Skin epidermis (tissue), 12 donors: ENCODE data around the gene CIZ1.
A peak's percentile ranks its signal among the peaks of the same experiment; 100 is the strongest.
"Not testable (repeated sequence)": the region's sequence is repeated elsewhere in the genome, so short reads cannot be mapped to it uniquely, and the experiment has no call there.

Experiments used
- H3K27ac ChIP-seq, 21 experiments: fragments of 200-600 bp; sonication (generic) in 11 of 21; one replicate each; pipeline ENCODE4 v1.5.0; 2020; ENCODE audit warnings: mild to moderate bottlenecking in 3 of 21, inconsistent platforms in 2 of 21, moderate library complexity in 2 of 21
- H3K4me3 ChIP-seq, 7 experiments: fragments of 200-600 bp; sonication (generic) in 2 of 7; one replicate each; pipeline ENCODE4 v1.5.0; 2020; ENCODE audit warnings: inconsistent platforms in 2 of 7, mild to moderate bottlenecking in 2 of 7, moderate library complexity in 1 of 7

CIZ1 gene, protein sequence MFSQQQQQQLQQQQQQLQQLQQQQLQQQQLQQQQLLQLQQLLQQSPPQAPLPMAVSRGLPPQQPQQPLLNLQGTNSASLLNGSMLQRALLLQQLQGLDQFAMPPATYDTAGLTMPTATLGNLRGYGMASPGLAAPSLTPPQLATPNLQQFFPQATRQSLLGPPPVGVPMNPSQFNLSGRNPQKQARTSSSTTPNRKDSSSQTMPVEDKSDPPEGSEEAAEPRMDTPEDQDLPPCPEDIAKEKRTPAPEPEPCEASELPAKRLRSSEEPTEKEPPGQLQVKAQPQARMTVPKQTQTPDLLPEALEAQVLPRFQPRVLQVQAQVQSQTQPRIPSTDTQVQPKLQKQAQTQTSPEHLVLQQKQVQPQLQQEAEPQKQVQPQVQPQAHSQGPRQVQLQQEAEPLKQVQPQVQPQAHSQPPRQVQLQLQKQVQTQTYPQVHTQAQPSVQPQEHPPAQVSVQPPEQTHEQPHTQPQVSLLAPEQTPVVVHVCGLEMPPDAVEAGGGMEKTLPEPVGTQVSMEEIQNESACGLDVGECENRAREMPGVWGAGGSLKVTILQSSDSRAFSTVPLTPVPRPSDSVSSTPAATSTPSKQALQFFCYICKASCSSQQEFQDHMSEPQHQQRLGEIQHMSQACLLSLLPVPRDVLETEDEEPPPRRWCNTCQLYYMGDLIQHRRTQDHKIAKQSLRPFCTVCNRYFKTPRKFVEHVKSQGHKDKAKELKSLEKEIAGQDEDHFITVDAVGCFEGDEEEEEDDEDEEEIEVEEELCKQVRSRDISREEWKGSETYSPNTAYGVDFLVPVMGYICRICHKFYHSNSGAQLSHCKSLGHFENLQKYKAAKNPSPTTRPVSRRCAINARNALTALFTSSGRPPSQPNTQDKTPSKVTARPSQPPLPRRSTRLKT

DNA sequence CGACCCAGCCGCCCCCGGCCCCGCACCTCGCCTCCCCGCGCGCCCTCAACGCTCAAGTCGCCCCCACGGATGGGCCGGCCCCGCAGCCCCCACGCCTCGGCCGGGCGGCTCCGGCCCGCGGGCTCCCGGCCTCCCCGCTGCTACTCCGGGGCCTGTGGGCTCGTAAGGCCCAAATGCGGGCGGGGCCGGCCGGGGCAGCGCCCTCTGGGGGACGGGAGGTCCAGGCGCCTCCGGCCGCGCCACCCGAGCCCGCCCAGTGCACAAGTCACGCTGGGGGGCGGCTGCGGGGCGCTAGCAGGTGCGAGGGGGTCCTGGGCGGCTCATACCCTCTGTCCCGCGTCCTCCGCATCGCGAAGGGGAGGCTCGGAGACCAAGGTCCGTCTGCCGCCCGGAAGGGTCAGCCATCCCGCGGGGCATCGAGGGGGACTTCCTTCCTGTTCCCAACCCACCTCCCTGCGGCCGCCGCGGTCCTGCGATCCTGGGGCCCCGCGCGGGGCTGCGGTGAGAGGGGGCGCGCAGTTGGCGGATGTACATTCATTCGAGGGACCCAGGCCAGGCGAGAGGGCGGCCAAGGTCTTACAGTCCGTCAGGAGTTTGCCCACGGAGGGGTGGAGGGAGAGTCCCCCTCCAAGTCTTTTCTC lies at the start of gene CIZ1:
Gene CIZ1, minus strand, starts transcription at position 167 of the 641 bp plus-strand sequence. CDS start 715 bp downstream, outside the sequence.
- peak within 1 kb of the TSS; percentile 84 to 98 (median 91) for H3K27ac ChIP-seq
- H3K4me3 ChIP-seq = peak within 1 kb of the TSS; percentile 54 to 80 (median 70)

DNA sequence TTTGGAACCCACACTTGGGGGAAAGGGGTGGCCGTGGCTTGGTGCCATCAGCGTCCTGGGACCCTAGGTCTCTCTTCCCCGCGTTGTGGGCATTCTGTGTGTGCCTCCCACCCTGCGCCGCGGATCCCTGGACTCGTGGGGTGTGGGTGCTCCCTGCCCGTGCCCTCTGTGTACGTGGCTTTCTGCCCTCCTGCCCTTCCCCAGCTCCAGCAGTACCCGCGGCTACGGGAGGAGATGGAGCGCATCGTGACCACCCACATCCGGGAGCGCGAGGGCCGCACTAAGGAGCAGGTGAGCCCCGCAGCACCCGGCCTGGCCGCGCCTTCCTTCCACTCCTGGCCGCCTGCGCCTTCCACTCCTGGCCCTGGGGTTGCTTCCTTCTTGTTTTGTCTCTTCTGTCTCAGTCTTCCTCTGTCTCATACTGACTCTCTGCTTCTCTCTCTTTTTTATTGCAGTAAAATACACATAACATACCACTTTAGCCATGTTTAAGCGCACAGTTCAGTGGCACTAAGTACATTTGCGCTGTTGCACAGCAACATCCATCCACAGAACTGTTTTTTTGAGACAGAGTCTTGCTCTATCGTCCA lies 42.5 kb upstream of the CIZ1 start:
- Histone ChIP-seq H3K4me3 (no peak overlapping the region), H3K27ac (peak overlapping the region in 10 of 21 experiments; percentile 4 to 83 (median 56))

DNA sequence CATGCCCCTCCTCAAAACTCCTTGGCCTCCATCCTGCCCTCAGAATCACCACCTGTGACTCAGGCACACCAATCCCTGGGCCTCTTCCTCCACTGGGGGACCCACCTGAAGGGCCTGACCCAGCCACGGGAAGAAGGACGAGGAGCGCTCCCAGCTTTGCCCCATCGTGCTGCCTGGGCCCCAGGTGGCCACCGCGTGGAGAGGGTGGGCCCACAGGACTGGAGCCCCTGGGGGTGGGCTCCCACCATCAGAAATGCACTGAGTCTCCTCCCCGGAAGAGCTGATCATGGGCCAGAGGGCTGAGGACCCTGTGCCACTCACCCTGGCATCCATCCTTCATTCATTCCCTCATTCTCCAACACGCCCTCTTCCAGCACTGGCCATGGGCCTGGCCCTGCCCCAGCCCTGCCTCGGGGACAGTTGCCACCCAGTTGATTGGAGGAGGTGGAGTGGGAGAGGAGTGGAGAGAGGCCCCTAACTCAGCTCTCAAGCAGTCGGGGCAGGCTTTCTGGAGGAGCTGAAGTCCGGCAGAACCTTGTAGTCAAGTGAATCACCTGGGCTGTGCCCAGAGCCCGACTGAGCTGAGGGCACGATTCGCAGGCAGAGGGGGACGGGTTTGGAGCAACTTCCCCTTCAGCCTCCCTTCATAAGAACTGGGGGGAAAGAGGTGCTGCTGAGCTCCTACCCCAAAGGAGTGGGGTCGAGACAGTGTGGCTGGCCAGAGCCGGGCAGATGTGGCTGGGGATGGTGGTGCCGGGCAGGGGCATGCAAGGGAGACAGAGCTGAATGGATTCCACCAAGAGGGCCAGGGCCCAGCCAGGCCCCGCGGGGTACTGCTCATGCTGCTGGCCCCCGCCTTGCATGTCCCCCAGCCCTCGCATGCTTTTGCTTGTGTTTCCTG lies 41.4 kb upstream of the CIZ1 start:
- no peak overlapping the region for H3K4me3 ChIP-seq
- peak overlapping the region in 16 of 21 experiments; percentile 12 to 83 (median 64) for H3K27ac ChIP-seq

DNA sequence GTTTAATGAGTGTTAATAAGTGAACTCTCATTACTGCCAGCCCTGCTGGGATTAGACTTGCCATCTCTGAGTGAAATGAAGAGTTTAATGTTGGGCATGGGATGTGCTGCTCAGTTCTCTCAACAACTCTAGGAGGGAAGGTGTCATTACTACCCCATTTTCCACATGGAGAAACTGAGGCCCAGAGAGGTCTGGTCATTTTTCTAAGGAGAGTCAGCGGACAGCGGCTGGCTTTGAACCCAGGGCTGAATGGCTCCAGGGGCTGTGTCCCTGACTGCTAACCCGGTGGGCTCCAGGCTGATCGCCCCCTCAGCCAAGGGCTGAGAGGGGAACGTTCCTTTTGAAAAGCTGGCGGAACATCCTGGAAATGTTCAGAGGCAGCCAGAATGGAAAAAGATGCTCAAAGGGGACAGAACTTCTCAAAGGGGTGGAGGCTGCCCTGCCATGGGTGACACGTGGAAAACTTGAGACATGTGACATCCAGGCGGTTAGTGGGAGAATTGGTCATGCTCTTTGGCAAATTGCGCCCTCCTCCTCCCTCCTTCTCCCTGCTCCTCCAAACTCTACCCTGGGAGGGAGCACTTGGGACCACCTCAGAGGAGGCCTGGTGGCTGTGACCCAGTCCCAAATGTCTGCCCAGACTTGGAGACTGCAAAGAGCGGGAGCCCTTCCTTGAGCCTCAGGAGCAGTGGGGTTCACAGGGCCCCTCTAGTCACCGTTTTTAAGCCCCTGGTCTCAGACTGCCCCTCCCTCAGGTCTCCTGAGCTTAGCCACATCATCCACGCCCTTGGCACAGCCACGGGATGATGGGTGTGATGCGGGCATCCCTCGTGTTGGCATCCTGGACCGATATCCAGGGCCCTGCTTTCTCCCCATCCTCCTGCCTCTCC lies 40.5 kb upstream of the CIZ1 start:
- Histone ChIP-seq H3K27ac (peak overlapping the region in 16 of 21 experiments; percentile 12 to 83 (median 64)), H3K4me3 (no peak overlapping the region)

DNA sequence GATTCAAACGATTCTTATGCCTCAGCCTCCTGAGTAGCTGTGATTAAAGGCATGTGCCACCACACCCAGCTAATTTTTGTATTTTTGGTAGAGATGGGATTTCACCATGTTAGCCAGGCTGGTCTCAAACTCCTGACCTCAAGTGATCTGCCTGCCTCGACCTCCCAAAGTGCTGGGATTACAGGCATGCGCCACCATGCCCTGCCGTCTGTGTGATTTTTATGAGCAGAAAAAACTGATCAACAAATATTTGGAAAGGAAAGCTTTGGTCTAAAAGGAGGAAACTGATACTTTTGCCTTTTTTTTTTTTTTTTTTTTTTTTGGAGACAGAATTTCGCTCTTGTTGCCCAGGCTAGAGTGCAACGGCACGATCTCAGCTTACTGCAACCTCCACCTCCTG lies 39.5 kb upstream of the CIZ1 start:
- H3K4me3 ChIP-seq = not testable (repeated sequence)
- H3K27ac ChIP-seq = peak overlapping the region in 6 of 21 experiments; percentile 7 to 83 (median 68)

DNA sequence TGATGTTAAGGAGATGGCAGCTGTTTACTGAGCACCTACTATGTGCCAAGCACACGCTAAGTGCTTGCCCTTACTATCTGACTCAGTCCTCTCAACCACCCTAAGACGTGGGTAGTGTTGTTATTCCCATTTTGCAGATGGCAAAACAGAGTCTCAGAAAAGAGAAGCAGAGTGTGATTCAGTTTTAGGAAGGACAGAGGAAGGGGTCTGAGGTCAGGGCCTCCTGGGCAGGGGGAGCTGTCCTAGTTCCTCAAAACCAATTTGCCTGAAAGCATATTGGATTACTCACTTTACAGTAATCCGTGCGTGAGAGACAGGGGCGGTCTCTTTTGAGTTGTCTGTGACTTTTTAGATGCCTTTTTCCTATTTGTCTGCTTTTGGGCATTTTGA lies 35.0 kb upstream of the CIZ1 start:
- H3K27ac ChIP-seq = no peak overlapping the region

DNA sequence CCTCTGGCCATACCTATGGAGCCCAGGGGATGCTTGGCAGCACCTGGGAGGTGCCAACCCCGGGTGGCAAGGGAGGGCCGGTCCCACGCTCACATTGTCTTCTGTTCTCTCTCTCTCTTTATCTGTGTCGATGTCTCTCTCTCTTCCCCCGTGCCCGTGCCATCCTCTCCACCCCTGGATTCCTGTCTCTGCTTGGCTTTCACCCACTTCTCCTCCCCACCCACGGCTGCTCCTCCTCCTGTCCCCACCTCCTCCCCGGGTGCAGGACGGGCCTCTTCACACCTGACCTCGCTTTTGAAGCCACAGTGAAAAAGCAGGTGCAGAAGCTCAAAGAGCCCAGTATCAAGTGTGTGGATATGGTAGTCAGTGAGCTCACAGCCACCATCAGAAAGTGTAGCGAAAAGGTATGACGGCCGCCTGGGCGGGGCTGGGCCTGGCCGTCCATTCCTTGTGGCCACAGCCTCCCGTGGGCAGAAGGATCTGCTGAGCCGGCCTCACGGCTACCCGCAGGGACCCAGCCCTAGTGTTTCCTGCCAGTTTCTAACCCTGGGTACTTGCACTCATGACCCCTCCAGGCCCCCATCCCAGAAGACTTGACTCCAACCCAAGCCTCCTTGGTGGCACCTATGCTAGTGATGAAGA lies 34.5 kb upstream of the CIZ1 start:
- no peak overlapping the region for H3K4me3 ChIP-seq
- H3K27ac ChIP-seq = no peak overlapping the region

More for the DNA sequence above, 35.0 kb upstream of the CIZ1 start:
- no peak overlapping the region for H3K4me3 ChIP-seq

DNA sequence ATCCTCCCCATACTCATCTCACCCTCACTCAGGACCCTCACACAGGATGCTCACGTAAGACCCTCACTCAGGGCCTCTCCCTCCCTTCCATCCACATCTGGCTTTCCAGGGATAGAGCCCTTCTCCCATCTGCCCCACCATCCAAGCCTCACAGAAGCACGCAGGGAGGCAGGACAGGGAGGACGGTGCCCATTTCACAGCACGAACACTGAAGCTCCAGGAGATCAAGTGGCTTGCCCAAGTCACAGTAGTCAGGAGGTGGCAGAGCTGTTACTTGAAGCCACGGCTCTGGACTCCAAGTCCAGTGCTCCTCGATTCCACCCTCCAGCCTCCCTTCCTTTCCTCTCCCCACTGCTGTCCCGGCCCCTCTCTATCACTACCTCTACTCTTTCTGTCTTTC lies 33.5 kb upstream of the CIZ1 start:
- no peak overlapping the region for H3K4me3 ChIP-seq
- no peak overlapping the region for H3K27ac ChIP-seq

DNA sequence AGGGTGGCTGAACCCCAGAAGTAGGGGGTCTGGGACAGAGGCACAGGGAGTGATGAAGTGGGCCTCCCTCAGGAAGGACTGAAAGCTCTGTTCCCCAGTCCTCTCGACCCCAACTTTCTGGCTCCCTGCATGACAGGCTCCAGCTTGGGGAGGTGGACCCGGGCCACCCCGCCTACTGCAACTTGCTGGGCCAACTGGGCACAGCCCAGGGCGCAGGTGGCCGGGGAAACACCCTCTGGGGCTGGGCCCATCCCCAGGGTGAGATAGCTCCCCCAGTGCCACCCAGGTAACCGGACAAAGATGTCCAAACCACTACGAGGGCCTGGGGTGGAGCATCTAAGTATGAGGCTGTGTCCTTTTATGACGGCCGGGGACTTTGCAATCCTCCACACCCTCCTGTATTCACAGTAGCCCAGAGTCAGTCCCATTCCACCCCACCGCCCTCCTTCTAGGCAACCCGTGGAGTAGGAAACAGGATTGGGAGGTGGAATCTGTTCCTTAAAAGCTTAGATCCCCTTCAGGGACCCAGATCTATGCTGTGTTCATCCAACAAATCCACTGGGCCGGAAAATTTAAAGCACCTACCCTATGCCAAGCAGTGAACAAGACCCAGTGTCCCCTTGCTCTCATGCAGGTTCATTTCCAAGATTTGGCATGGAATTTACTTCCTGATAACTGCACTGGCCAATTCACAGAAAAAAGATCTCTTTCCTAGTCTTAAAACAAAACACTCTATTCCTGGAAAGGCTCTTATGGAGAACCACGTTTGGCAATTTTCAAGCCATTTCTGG lies 31.7 kb upstream of the CIZ1 start:
- Histone ChIP-seq H3K4me3 (no peak overlapping the region), H3K27ac (no peak overlapping the region)

DNA sequence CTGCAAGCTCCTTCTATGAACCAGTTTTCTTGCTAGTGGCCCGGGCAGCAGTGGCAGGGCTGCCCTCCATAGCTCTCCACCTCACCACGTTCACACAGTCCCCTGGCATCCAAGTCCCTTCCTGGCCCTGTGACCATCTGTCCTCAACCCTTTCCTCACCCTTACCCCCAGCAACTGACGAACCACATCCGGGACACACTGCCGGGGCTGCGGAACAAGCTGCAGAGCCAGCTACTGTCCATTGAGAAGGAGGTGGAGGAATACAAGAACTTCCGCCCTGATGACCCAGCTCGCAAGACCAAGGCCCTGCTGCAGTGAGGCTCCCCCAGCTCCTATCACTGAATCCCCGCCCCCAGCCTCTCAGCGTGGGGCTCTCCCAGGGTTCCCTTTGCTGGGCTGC lies 30.7 kb upstream of the CIZ1 start:
- H3K4me3 ChIP-seq = no peak overlapping the region
- H3K27ac ChIP-seq = no peak overlapping the region

DNA sequence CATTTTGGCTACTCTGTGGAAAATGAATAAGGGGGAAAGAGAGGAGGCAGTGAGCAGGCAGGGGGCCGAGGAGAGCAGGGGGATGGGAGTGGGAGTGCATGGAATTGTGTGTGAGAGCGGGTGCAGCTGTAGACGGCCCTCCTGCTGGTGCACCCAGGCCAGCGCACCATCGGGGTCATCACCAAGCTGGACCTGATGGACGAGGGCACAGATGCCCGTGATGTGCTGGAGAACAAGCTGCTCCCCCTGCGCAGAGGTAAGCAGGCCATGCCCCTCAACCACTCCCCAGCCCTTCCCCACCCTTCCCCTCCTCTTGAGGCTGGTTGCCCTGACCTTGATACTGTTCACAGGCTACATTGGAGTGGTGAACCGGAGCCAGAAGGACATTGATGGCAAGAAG lies 28.5 kb upstream of the CIZ1 start:
- Histone ChIP-seq H3K27ac (no peak overlapping the region), H3K4me3 (no peak overlapping the region)

DNA sequence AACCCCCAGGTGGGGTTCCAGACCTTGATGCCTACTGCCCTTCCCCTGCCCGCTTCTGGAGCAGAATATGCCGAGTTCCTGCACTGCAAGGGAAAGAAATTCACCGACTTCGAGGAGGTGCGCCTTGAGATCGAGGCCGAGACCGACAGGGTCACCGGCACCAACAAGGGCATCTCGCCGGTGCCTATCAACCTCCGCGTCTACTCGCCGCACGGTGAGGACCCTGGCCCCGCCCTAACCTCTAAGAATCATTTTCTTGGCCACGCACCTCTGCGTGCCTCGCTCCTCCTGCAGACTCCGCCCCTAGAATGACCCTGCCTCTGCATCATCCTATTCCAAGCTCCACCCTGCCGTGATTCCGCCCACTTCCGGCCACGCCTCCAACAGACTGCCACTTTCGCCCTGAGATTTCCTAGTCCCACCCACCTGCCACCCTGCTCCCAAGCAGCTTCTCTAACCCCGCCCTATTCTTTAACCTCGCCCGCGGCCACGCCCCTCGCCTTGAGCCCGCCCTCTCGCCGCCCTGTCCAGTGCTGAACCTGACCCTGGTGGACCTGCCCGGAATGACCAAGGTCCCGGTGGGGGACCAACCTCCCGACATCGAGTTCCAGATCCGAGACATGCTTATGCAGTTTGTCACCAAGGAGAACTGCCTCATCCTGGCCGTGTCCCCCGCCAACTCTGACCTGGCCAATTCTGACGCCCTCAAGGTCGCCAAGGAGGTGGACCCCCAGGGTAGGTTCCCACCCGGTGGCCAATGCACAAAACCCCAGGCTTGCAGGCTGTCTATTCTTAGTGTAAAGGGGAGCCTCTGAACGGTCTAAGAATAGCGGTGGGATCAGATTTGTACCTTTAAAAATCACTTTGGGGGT lies 27.4 kb upstream of the CIZ1 start:
- peak overlapping the region; percentile 2 to 36 (median 19) for H3K4me3 ChIP-seq
- H3K27ac ChIP-seq = peak overlapping the region in 10 of 21 experiments; percentile 4 to 47 (median 24)

DNA sequence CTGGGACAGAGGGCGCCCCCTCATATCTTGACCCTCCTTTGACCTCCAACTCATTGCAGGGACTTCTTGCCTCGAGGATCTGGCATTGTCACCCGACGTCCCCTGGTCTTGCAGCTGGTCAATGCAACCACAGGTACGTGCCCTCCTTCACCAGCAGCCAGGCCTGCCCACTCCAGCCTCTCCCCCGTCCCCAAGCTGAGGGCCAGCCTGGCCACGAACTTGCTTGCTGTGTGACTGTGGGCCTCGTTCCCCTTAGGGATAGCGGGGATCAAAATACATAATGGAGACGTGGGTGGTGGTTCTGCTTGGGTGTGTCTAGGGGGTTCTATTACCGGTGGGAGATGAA lies 26.8 kb upstream of the CIZ1 start:
- H3K4me3 ChIP-seq = peak overlapping the region; percentile 2 to 36 (median 19)
- H3K27ac ChIP-seq = peak overlapping the region in 10 of 21 experiments; percentile 4 to 47 (median 24)

DNA sequence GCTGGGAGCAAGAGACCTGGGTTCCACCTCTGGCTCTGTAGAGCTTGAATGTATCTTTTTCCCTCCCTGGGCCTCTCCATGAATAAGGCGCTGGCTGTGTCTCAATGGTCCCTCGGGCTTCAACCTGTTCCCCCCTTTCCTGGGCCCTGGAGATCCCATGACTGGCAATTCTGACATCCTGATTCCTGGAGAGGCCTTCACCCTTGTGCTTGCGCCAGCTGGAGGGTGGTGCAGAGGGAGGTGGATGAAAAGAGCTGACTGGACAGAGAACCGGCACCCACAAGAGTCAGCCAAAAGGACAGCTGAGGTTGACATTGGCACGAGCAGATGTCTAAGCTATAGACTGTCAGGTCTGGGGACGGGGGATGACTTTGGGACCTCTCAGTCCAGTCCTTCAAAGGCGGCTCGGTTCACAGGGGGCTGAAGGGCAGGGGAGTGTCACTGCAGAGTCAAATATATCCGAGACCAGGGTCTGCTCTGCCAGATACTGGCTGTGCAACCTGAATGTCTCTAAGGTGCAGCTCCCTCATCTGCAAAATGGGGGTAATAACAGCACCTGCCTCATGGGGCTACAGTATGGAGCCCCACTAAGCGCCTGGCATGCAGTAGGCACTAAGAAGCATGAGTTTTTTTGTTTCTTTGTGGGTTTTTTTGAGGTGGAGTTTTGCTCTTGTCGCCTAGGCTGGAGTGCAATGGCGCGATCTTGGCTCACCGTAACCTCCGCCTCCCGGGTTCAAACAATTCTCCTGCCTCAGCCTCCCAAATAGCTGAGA lies 25.6 kb upstream of the CIZ1 start:
- H3K27ac ChIP-seq = peak overlapping the region in 10 of 21 experiments; percentile 3 to 85 (median 30)

More for the DNA sequence above, 25.6 kb upstream of the CIZ1 start:
- no peak overlapping the region for H3K4me3 ChIP-seq
